ENCODE data around the gene C19orf44.
A peak's percentile ranks its signal among the peaks of the same experiment; 100 is the strongest.

Gene C19orf44

GRCh38 chr19:16569609-16570320 is 73.6 kb downstream of the C19orf44 start:
- H3K27me3 Mint-ChIP-seq: no peaks in the 10 kb centered on the region
- no peak overlapping the region for H3K4me3 Mint-ChIP-seq
- H3K9me3 Mint-ChIP-seq: no peaks in the 10 kb centered on the region
- H3K4me1 Mint-ChIP-seq (ENCODE audit: low read depth in 2 of 2): peaks cover 40 to 43% of the 10 kb centered on the region in 2 donors
- no peak for DNase-seq
- H3K36me3 Mint-ChIP-seq (ENCODE audit: insufficient read depth): peaks cover 62% of the 10 kb centered on the region
- peak overlapping the region in 1 of 2 donors; percentile 84 for H3K27ac Mint-ChIP-seq
- ATAC-seq (replicated peaks): no peak
